ENCODE results near the gene SNX30.

Gene SNX30

GRCh38 chr9:112809351-112809848 is 58.8 kb downstream of the SNX30 start:
- H3K27ac ChIP-seq (ENCODE audit: low read depth, low read length, poor library complexity, severe bottlenecking): peak overlapping the region; percentile 94
- peak overlapping the region; percentile 63; the same call in 1 of the 2 replicates for H3K9ac ChIP-seq (ENCODE audit: low read length)
- peaks cover 4% of the 10 kb centered on the region; the same call in 1 of the 2 replicates for H3F3A ChIP-seq (ENCODE audit: insufficient read depth, low read length)
- no peaks in the 10 kb centered on the region for H3K9me3 ChIP-seq (ENCODE audit: low read length)
- H3K4me3 ChIP-seq (ENCODE audit: low read depth, low read length, poor library complexity, severe bottlenecking): peak overlapping the region; percentile 45
- H3K27me3 ChIP-seq (ENCODE audit: insufficient read depth, low read length): no peaks in the 10 kb centered on the region
- H3K4me2 ChIP-seq (ENCODE audit: low read length): peak overlapping the region; percentile 76
- H2AFZ ChIP-seq (ENCODE audit: low read length): no peak overlapping the region
- no peaks in the 10 kb centered on the region for H4K20me1 ChIP-seq (ENCODE audit: insufficient read depth, low read length)
- no peak for TF ChIP-seq EZH2 (IDR thresholded peaks at IDR 0.05; ENCODE audit: borderline replicate concordance, low read length)
- no peak for TF ChIP-seq CTCF (IDR thresholded peaks at IDR 0.05; ENCODE audit: low read length)
- no peaks in the 10 kb centered on the region for H3K9me2 ChIP-seq (ENCODE audit: low read depth, low read length)
- peaks cover 78% of the 10 kb centered on the region for H3K4me1 ChIP-seq (ENCODE audit: insufficient read depth, low read length, severe bottlenecking)
- peaks cover 18% of the 10 kb centered on the region for H3K79me2 ChIP-seq (ENCODE audit: insufficient read depth, low read length)
- H3K36me3 ChIP-seq (ENCODE audit: insufficient read depth, low read length): peaks cover 4% of the 10 kb centered on the region

GRCh38 chr9:112809906-112810305 is 59.3 kb downstream of the SNX30 start:
- H3F3A ChIP-seq (ENCODE audit: insufficient read depth, low read length): peaks cover 4% of the 10 kb centered on the region; the same call in 1 of the 2 replicates
- H3K4me1 ChIP-seq (ENCODE audit: insufficient read depth, low read length, severe bottlenecking): peaks cover 78% of the 10 kb centered on the region
- H3K4me3 ChIP-seq (ENCODE audit: low read depth, low read length, poor library complexity, severe bottlenecking): peak overlapping the region; percentile 45
- H3K9ac ChIP-seq (ENCODE audit: low read length): peak overlapping the region; percentile 63
- H3K36me3 ChIP-seq (ENCODE audit: insufficient read depth, low read length): no peaks in the 10 kb centered on the region; the same call in none of the 2 replicates
- H2AFZ ChIP-seq (ENCODE audit: low read length): no peak overlapping the region
- H3K4me2 ChIP-seq (ENCODE audit: low read length): peak overlapping the region; percentile 76
- TF ChIP-seq EZH2 (IDR thresholded peaks at IDR 0.05; ENCODE audit: borderline replicate concordance, low read length) (no peak), CTCF (IDR thresholded peaks at IDR 0.05; ENCODE audit: low read length) (no peak)
- no peaks in the 10 kb centered on the region for H4K20me1 ChIP-seq (ENCODE audit: insufficient read depth, low read length)
- H3K27ac ChIP-seq (ENCODE audit: low read depth, low read length, poor library complexity, severe bottlenecking): peak overlapping the region; percentile 94
- peaks cover 18% of the 10 kb centered on the region for H3K79me2 ChIP-seq (ENCODE audit: insufficient read depth, low read length)
- no peaks in the 10 kb centered on the region for H3K9me3 ChIP-seq (ENCODE audit: low read length)
- no peaks in the 10 kb centered on the region for H3K27me3 ChIP-seq (ENCODE audit: insufficient read depth, low read length)
- no peaks in the 10 kb centered on the region for H3K9me2 ChIP-seq (ENCODE audit: low read depth, low read length)

GRCh38 chr9:112810696-112811490 is 60.3 kb downstream of the SNX30 start:
- H3K9ac ChIP-seq (ENCODE audit: low read length): peak overlapping the region; percentile 63

More at GRCh38 chr9:112810696-112811490, 60.3 kb downstream of the SNX30 start:
- peaks cover 79% of the 10 kb centered on the region for H3K4me1 ChIP-seq (ENCODE audit: insufficient read depth, low read length, severe bottlenecking)
- no peaks in the 10 kb centered on the region for H3K9me2 ChIP-seq (ENCODE audit: low read depth, low read length)
- H3K79me2 ChIP-seq (ENCODE audit: insufficient read depth, low read length): peaks cover 18% of the 10 kb centered on the region
- no peaks in the 10 kb centered on the region; the same call in none of the 2 replicates for H3K36me3 ChIP-seq (ENCODE audit: insufficient read depth, low read length)
- peaks cover 4% of the 10 kb centered on the region; the same call in 1 of the 2 replicates for H3F3A ChIP-seq (ENCODE audit: insufficient read depth, low read length)
- peak overlapping the region; percentile 76 for H3K4me2 ChIP-seq (ENCODE audit: low read length)
- no peaks in the 10 kb centered on the region for H3K27me3 ChIP-seq (ENCODE audit: insufficient read depth, low read length)
- H4K20me1 ChIP-seq (ENCODE audit: insufficient read depth, low read length): no peaks in the 10 kb centered on the region
- no peak for TF ChIP-seq EZH2 (IDR thresholded peaks at IDR 0.05; ENCODE audit: borderline replicate concordance, low read length)
- TF ChIP-seq CTCF (IDR thresholded peaks at IDR 0.05; ENCODE audit: low read length): no peak
- no peak overlapping the region for H2AFZ ChIP-seq (ENCODE audit: low read length)
- peak overlapping the region; percentile 45 for H3K4me3 ChIP-seq (ENCODE audit: low read depth, low read length, poor library complexity, severe bottlenecking)
- H3K27ac ChIP-seq (ENCODE audit: low read depth, low read length, poor library complexity, severe bottlenecking): peak overlapping the region; percentile 94
- no peaks in the 10 kb centered on the region for H3K9me3 ChIP-seq (ENCODE audit: low read length)
